RWPE1 (cell line): ENCODE data around the gene KCNQ1.

Experiments used
- CTCF ChIA-PET: fragments of 350-600 bp; sonication (Branson Sonifier 250); formaldehyde crosslinking; extraction: SDS; loops from one replicate; lab custom pipeline; 2021; lab: Yijun Ruan, JAX
- POLR2A ChIA-PET: fragments of 400-600 bp; formaldehyde crosslinking; extraction: SDS; loops from one replicate; lab custom pipeline; 2020; ENCODE audit warnings: antibody characterized with exemption; ENCODE audit not compliant: low non-redundant PET; lab: Yijun Ruan, JAX
- DNase-seq: peaks from one replicate; pipeline ENCODE4 v3.0.0; 2012; ENCODE audit warnings: low spot score
- H3K27ac ChIP-seq: fragments of 450-650 bp; 2 replicates; pipeline ENCODE4 v1.5.1; 2017
- TF ChIP-seq, protein P1 (sequence below): fragments of 450-650 bp; conservative IDR thresholded peaks from 2 replicates; pipeline ENCODE4 v1.5.1; 2017; ENCODE audit warnings: low read depth, mild to moderate bottlenecking

The KCNQ1 gene

DNA sequence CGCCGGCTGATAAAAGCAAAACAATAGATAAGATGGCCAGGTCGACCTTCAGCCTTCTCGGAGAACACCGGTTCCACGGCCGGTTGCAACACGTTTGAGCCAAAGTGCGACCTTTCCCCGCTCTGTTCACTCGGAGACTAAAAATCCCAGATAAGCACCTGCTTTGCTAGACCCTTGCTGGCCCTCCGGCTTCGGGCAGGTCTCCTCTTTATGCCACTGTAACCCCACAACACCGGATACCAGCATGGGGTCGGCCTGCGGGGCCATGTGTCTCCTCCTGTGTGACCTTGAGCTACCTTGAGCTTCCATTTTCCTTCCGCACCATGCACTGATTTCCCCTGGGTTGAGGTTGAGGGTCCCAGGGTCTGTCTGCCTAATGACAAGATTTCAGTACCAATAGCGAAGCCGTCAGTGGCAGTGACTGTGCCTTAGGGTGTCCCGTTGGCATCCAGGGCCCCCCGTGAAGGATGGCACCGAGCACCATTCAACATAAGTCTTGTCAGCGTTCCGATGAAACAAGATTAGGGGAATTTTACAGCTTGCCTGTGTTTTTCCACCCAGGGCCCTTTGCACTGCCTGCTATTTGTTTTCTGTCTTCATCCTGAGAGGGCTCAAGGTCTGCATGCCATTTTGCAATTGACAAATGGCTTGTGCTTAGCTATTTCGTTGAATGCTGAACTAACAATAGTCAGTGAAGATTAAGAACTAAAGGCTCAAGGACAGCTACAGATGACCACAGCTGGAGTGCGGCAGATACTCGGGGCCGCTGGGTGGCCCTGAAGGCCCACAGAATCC is 118.6 kb downstream of the KCNQ1 start:
- H3K27ac ChIP-seq = no peak overlapping the region
- TF ChIP-seq, protein P1, sequence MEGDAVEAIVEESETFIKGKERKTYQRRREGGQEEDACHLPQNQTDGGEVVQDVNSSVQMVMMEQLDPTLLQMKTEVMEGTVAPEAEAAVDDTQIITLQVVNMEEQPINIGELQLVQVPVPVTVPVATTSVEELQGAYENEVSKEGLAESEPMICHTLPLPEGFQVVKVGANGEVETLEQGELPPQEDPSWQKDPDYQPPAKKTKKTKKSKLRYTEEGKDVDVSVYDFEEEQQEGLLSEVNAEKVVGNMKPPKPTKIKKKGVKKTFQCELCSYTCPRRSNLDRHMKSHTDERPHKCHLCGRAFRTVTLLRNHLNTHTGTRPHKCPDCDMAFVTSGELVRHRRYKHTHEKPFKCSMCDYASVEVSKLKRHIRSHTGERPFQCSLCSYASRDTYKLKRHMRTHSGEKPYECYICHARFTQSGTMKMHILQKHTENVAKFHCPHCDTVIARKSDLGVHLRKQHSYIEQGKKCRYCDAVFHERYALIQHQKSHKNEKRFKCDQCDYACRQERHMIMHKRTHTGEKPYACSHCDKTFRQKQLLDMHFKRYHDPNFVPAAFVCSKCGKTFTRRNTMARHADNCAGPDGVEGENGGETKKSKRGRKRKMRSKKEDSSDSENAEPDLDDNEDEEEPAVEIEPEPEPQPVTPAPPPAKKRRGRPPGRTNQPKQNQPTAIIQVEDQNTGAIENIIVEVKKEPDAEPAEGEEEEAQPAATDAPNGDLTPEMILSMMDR = no peak
- DNase-seq = no peak
- CTCF ChIA-PET = interaction anchor here (0.5 kb wide), 1 partner anchor 35 kb away, joined by 3 read pairs; no protein-coding TSS in a partner anchor
- POLR2A ChIA-PET = no interaction called here

DNA sequence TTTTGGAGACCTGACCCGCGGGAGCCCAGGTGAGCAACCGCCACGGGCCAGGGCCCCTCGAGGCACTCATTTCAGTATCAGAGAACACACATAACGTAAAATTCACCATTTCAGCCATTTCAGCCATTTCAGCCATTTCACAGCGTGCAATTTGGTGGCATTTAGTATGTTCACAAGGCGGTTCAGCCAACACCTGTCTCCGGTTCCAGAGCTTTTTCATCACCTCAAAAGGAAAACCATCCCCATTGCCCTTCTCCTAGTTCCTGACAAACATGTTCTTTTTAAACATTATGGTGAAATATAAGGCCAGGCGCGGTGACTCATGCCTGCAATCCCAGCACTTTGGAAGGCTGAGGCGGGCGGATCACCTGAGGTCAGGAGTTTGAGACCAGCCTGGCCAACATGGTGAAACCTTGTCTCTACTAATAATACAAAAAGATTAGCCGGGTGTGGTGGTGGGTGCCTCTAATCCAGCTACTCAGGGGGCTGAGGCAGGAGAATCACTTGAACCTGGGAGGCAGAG is 119.3 kb downstream of the KCNQ1 start:
- CTCF ChIA-PET = no interaction called here
- no peak overlapping the region for H3K27ac ChIP-seq
- TF ChIP-seq, protein P1 = no peak
- POLR2A ChIA-PET = no interaction called here
- DNase-seq = no peak

DNA sequence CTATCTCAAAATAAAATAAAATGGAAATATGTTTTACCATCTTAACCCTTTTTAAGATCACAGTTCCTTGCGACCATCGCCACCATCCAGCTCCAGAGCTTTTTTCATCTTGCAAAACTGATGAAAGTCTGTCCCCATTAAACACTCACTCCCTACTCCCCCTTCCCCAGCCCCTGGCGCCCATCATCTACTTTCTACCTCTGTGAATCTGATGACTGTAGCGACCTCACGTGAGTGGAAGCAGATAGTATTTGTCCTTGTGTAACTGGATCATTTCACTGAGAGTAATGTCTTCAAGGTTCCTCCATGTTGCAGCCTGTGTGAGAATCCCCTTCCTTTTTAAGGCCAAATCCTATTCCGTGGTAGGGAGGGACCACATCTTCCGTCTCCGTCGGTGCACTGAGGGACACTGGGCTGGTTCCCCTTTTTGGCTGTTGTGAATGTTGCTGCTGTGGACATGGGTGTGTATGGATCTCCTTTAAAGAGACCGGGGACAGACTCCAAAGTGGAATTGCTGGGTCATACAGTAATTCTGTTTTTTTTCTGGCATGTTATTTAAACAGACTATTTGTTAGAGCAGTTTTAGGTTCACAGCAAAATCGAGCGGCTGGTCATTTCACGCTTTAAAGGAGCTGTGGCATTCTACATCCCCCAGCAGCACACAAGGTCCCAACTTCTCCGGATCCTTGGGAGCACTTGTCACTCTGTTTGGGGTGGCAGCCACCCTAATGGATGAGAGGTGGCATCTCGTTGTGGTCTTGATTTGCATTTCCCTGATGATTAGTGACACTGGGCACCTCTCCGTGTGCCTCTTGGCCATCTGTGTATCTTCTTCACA is 120.0 kb downstream of the KCNQ1 start:
- CTCF ChIA-PET = interaction anchor here (0.6 to 1.0 kb wide), 3 partner anchors 17 to 1681 kb away, joined by 3 to 4 read pairs (median 3); no protein-coding TSS in a partner anchor
- H3K27ac ChIP-seq = no peak overlapping the region
- TF ChIP-seq, protein P1 = no peak
- POLR2A ChIA-PET = no interaction called here
- no peak for DNase-seq

DNA sequence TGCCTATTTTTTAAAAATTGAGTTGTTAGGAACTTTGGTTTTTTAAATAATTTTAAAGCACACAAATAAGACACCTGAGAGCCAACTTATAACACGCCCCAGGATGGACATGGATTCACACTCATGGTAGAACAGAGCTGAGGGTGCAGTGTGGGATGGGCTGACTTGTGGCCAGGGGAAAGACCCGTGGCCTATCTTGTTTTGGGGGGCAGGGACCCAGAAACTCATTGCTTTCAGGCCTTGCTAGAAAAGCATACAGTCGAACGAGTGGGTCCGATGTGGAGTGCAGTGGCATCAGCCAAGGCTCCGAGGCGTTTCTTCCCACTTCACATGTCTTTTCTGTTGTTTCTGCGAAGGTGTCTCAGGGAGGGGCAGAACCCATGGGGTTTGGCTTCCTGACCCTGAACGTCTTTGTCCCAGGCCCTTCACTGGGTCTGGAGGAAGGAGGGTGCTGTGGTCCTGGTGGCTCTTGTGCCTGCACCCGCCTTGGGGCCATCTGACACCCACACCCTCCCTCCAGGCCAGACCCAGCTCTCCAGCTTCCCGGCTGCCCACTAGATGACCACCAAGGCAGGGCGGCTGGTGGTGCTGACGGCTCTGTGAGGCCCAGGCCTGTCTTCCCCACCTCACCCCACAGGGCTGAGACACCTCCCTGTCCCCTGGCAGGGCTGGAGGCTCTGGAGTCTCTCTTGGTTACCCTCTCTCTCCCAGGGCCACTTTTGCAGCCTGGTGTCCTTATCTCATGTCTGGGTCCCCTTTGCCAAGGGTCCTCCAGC is 120.8 kb downstream of the KCNQ1 start:
- TF ChIP-seq, protein P1 = no peak
- no peak overlapping the region for H3K27ac ChIP-seq
- DNase-seq = no peak
- CTCF ChIA-PET = interaction anchor here (0.6 to 1.0 kb wide), 3 partner anchors 18 to 1682 kb away, joined by 3 to 4 read pairs (median 3); no protein-coding TSS in a partner anchor
- POLR2A ChIA-PET = no interaction called here

DNA sequence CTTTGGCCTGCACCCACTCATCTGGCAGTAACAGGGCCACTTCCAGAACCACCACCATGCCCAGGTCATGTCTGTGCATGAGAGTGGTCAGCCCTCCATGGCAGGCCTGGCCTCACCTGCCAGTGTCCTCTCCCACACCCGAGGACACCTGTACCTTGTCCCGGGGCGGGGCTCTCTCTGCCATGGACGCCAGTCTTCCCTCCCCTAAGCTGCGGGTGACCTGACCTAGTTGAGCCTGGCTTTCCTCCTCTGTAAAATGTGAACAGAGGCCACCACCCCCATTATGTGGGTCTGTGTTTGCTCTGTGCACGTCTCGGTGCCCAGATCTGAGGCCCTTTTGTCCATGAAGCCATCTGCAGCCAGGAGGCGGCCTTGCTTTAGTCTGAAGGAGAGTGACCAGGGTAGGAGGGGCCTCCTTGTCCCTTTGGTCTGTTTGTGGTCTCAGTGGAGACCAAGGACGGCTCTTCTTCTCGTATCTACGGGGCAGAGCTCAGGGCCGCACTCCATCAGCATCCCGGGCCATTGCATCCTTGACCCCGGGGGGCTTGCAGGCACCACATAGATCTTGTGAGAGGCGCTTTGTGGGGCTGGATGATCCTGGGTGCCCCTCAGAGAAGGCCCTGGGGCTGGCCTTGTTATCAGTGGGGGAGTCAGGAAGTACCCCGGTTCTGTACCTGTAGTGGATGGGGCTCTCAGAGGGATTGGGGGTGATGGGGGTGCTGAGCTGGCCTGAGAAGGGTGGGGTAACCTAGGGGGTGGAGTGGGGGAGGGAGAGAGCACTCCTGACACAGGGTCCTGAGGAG is 121.6 kb downstream of the KCNQ1 start:
- POLR2A ChIA-PET = no interaction called here
- TF ChIP-seq, protein P1 = no peak
- no peak for DNase-seq
- CTCF ChIA-PET = no interaction called here
- no peak overlapping the region for H3K27ac ChIP-seq
